ENCODE results near the gene TPST1. TPM values are rescaled to one million over a fixed set of nuclear protein-coding genes. Genes with fewer than 3 reads are reported as not detected.

TPST1 gene
- total and polyA plus RNA-seq, 4 donors, result 7.2 to 56.7 (median 34.5) TPM

DNA sequence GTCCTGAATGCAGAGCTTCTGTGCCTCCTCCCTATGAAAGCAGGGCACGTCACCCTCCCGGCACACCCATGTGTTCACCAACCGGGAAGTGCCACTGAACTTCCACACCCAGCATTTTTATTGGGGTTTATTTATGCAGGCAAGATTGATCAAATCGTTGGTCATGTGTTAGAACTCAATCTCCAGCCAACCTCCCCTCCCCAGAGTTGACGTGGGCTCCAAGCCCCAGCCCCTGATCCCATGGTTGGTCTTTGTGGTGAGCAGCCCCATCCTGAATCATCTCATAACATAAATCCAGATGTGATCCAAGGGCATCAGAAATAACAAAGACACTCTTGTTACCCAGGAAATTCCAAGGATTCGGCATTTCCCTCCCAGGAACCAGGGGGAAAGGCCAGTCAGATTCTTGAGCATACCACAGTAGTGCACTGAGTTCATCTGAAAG, 151.2 kb downstream of the TPST1 start:
- Histone ChIP-seq H3K27me3 (ENCODE audit: control insufficient read depth in 3 of 3, insufficient read depth in 3 of 3, low read length in 2 of 3) (no peaks in the 10 kb centered on the region), H3K4me1 (ENCODE audit: control insufficient read depth in 5 of 5, insufficient read depth in 5 of 5, low read length in 5 of 5) (peaks cover 0 to 3% (median 0%) of the 10 kb centered on the region in 5 donors), H3K9ac (ENCODE audit: insufficient read depth in 1 of 2, low read length in 2 of 2) (no peak overlapping the region), H3K27ac (ENCODE audit: low read depth in 1 of 2, low read length in 1 of 2) (no peak overlapping the region), H3K36me3 (ENCODE audit: control insufficient read depth in 4 of 4, insufficient read depth in 4 of 4, low read length in 4 of 4) (peaks cover 0 to 3% (median 1%) of the 10 kb centered on the region in 4 donors), H3K9me3 (ENCODE audit: control insufficient read depth in 4 of 4, insufficient read depth in 3 of 4, low read length in 3 of 4) (no peaks in the 10 kb centered on the region), H3K4me3 (no peak overlapping the region)
- ATAC-seq (ENCODE audit: insufficient read depth, low FRiP score), result no peak
- WGBS, 2 donors, result 90 to 96% methylated on average over 6 of the region's 6 CpGs
- no peak for DNase-seq
- TF ChIP-seq, protein P1, sequence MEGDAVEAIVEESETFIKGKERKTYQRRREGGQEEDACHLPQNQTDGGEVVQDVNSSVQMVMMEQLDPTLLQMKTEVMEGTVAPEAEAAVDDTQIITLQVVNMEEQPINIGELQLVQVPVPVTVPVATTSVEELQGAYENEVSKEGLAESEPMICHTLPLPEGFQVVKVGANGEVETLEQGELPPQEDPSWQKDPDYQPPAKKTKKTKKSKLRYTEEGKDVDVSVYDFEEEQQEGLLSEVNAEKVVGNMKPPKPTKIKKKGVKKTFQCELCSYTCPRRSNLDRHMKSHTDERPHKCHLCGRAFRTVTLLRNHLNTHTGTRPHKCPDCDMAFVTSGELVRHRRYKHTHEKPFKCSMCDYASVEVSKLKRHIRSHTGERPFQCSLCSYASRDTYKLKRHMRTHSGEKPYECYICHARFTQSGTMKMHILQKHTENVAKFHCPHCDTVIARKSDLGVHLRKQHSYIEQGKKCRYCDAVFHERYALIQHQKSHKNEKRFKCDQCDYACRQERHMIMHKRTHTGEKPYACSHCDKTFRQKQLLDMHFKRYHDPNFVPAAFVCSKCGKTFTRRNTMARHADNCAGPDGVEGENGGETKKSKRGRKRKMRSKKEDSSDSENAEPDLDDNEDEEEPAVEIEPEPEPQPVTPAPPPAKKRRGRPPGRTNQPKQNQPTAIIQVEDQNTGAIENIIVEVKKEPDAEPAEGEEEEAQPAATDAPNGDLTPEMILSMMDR (IDR thresholded peaks at IDR 0.05; ENCODE audit: control extremely low read depth, extremely low read depth), result no peak

DNA sequence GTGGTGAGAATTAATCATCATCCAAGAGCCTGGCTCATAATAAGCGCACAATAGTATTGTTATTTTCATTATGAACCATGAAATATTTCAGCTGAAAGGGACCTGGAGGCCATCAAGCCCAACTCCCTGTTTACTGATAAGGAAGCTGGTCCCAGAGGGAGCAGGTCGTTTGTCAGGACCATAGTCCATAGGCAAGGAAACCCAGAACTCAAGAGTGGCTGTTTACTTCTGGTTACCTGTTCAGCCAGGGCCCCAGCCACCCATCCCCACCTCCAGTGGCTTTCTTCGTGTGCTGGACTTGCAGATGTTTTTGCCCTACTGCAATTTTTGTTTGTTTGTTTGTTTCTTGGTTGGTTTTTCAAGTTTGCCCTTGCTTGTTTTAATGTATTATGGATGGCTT, 152.0 kb downstream of the TPST1 start:
- no peak overlapping the region for H3K9ac ChIP-seq (ENCODE audit: insufficient read depth in 1 of 2, low read length in 2 of 2)
- TF ChIP-seq, protein P1 (IDR thresholded peaks at IDR 0.05; ENCODE audit: control extremely low read depth, extremely low read depth), result no peak
- no peak for ATAC-seq (ENCODE audit: insufficient read depth, low FRiP score)

DNA sequence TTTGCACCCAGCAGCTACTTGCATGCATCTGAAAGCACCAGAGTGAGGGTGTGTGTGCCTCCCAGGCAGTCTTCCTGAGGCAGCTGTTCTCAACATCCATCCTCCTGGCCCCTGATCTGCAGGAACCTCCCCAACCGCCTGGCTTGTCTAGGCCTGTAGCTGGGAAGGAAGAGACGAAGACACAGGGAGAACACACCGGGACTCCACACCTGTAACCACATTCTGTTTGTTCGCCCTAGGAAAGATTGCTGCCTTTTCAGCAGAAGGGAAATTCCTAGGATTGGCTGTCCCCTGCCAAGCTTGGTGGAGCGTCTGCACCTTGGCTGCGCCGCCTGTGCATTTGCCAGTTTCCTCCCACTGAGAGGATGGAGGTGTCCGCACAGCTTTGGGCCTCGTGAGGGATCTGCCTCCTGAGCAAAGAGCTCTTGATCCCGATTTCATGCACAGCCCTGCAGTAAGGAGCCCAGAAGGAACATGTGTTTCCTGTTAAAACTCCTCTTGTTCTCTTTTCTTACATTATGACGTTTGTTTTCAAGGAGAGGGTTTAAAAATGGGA, 154.6 kb downstream of the TPST1 start:
- no peaks in the 10 kb centered on the region for H3K9me3 ChIP-seq (ENCODE audit: control insufficient read depth in 4 of 4, insufficient read depth in 3 of 4, low read length in 3 of 4)
- peaks cover 0 to 3% (median 1%) of the 10 kb centered on the region in 4 donors for H3K36me3 ChIP-seq (ENCODE audit: control insufficient read depth in 4 of 4, insufficient read depth in 4 of 4, low read length in 4 of 4)
- H3K4me3 ChIP-seq, result no peak overlapping the region
- DNase-seq, result no peak
- no peak overlapping the region for H3K9ac ChIP-seq (ENCODE audit: insufficient read depth in 1 of 2, low read length in 2 of 2)
- ATAC-seq (ENCODE audit: insufficient read depth, low FRiP score), result no peak
- 51 to 65% methylated on average over 11 of the region's 11 CpGs for WGBS, 2 donors
- H3K4me1 ChIP-seq (ENCODE audit: control insufficient read depth in 5 of 5, insufficient read depth in 5 of 5, low read length in 5 of 5), result peaks cover 0 to 1% (median 0%) of the 10 kb centered on the region in 5 donors
- H3K27ac ChIP-seq (ENCODE audit: low read depth in 1 of 2, low read length in 1 of 2), result no peak overlapping the region
- TF ChIP-seq, protein P1 (IDR thresholded peaks at IDR 0.05; ENCODE audit: control extremely low read depth, extremely low read depth), result no peak
- H3K27me3 ChIP-seq (ENCODE audit: control insufficient read depth in 3 of 3, insufficient read depth in 3 of 3, low read length in 2 of 3), result no peaks in the 10 kb centered on the region

More for the DNA sequence above, 152.0 kb downstream of the TPST1 start:
- no peak overlapping the region for H3K4me3 ChIP-seq
- peaks cover 0 to 3% (median 1%) of the 10 kb centered on the region in 4 donors for H3K36me3 ChIP-seq (ENCODE audit: control insufficient read depth in 4 of 4, insufficient read depth in 4 of 4, low read length in 4 of 4)
- H3K27ac ChIP-seq (ENCODE audit: low read depth in 1 of 2, low read length in 1 of 2), result no peak overlapping the region
- peaks cover 0 to 3% (median 0%) of the 10 kb centered on the region in 5 donors for H3K4me1 ChIP-seq (ENCODE audit: control insufficient read depth in 5 of 5, insufficient read depth in 5 of 5, low read length in 5 of 5)
- 82 to 93% methylated on average over 3 of the region's 3 CpGs for WGBS, 2 donors
- H3K27me3 ChIP-seq (ENCODE audit: control insufficient read depth in 3 of 3, insufficient read depth in 3 of 3, low read length in 2 of 3), result no peaks in the 10 kb centered on the region
- DNase-seq, result no peak
- no peaks in the 10 kb centered on the region for H3K9me3 ChIP-seq (ENCODE audit: control insufficient read depth in 4 of 4, insufficient read depth in 3 of 4, low read length in 3 of 4)

DNA sequence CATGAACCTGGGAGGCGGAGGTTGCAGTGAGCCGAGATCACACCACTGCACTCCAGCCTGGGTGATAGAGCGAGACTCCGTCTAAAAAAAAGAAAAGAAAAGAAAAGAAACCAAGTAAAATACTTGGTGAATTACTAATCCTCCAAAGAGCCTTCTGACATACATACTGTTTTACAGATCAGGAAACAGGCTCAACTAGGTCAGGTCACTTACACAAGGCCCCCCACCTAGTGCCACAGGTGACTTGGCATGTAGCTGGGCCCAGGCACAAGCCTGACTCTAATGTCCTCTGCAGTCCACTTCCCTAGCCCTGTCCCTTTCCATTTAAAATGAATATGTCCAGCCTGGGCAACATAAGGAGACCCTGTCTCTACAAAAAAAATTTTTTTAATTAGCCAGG, 157.0 kb downstream of the TPST1 start:
- no peak overlapping the region for H3K27ac ChIP-seq (ENCODE audit: low read depth in 1 of 2, low read length in 1 of 2)
- H3K27me3 ChIP-seq (ENCODE audit: control insufficient read depth in 3 of 3, insufficient read depth in 3 of 3, low read length in 2 of 3), result no peaks in the 10 kb centered on the region
- H3K36me3 ChIP-seq (ENCODE audit: control insufficient read depth in 4 of 4, insufficient read depth in 4 of 4, low read length in 4 of 4), result peaks cover 0 to 3% (median 1%) of the 10 kb centered on the region in 4 donors
- H3K4me3 ChIP-seq, result no peak overlapping the region
- no peaks in the 10 kb centered on the region for H3K9me3 ChIP-seq (ENCODE audit: control insufficient read depth in 4 of 4, insufficient read depth in 3 of 4, low read length in 3 of 4)
- WGBS, 2 donors, result 98 to 100% methylated on average over 4 of the region's 4 CpGs
- TF ChIP-seq, protein P1 (IDR thresholded peaks at IDR 0.05; ENCODE audit: control extremely low read depth, extremely low read depth), result no peak
- no peak for DNase-seq
- H3K9ac ChIP-seq (ENCODE audit: insufficient read depth in 1 of 2, low read length in 2 of 2), result no peak overlapping the region
- ATAC-seq (ENCODE audit: insufficient read depth, low FRiP score), result no peak
- peaks cover 0 to 4% (median 0%) of the 10 kb centered on the region in 5 donors for H3K4me1 ChIP-seq (ENCODE audit: control insufficient read depth in 5 of 5, insufficient read depth in 5 of 5, low read length in 5 of 5)

All from lung (tissue), 12 donors.